Mucosa of descending colon (tissue), 3 donors: ENCODE results near the gene CNTNAP2. TPM values are rescaled to one million over a fixed set of nuclear protein-coding genes. Genes with fewer than 3 reads are reported as not detected.

ENCODE experiments used
- ATAC-seq: fragments of 200-7000 bp; cut with Tn5 transposase; one replicate; pipeline ENCODE4 v1.9.1; 2020; ENCODE audit warnings: mild to moderate bottlenecking, moderate library complexity
- DNase-seq, 3 donors: peaks; one replicate each; pipeline ENCODE4 v3.0.0-alpha.2; 2020
- H3K36me3 ChIP-seq: fragments of 200-600 bp; one replicate; pipeline ENCODE4 v1.8.0; 2021; ENCODE audit warnings: low read depth, mild to moderate bottlenecking
- H3K4me1 ChIP-seq: fragments of 200-600 bp; one replicate; pipeline ENCODE4 v1.8.0; 2021; ENCODE audit warnings: low read depth, mild to moderate bottlenecking
- H3K4me3 ChIP-seq: fragments of 200-600 bp; one replicate; pipeline ENCODE4 v1.8.0; 2021; ENCODE audit warnings: mild to moderate bottlenecking
- H3K9me3 ChIP-seq: fragments of 200-600 bp; one replicate; pipeline ENCODE4 v1.8.0; 2021; ENCODE audit warnings: mild to moderate bottlenecking
- CTCF ChIP-seq: fragments of 200-600 bp; IDR thresholded peaks from one replicate; pipeline ENCODE4 v1.8.0; 2022; ENCODE audit warnings: antibody characterized with exemption, mild to moderate bottlenecking
- intact Hi-C, 2 donors: fragments of 100-400 bp; cut with DNase I in 1 of 2; cut with micrococcal nuclease in 1 of 2; formaldehyde crosslinking; loops; one replicate each; pipeline versions ENCODE4 v1.11.0 to v1.11.1; 2022; cut with DNase I, micrococcal nuclease
- total RNA-seq, 3 donors: library from RNA; stranded (reverse); fragmentation: NEBNext Ultra II Directional in 2 of 3; extraction: Animal tissue kit (Norgen Biotek cat#: 25700) in 2 of 3; gene quantifications; one replicate each; pipeline versions ENCODE4 v1.2.1 to v1.2.4, GENCODE V29; 2021 to 2023
- donor health status: DM: no; HTN: no; CAD: no; lungs with moderate emphysema.
- donor health status: DM: no; HTN: no; CAD: no.
- donor health status: DM: no; HTN: yes; CAD: no.

The CNTNAP2 gene
- total RNA-seq, 3 donors from 2014 or later = 3.1 to 5.9 (median 4.2) TPM

DNA sequence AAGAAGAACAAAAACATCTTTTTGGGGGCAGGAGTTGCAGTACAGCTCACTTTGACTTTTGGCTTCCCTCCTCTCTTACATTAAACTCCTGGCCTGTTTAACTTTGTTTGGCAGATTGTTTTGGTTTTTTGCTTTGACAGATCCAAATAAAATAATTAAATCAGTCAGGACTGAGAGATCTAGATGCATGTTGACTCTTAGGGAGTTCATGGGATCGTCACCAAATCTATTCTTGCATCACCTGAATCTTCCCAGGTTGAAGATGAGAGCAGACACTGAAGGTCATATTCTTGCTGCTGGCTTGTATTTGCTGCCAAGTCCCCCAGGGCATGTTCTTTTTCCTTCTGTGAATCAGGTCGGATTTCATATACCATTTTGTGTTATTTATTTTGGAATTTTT lies 759.4 kb downstream of the CNTNAP2 start:
- no peak for ATAC-seq
- Histone ChIP-seq H3K4me3 (no peak overlapping the region), H3K4me1 (no peaks in the 10 kb centered on the region), H3K36me3 (no peaks in the 10 kb centered on the region), H3K9me3 (peaks cover 34% of the 10 kb centered on the region)
- DNase-seq = no peak
- TF ChIP-seq CTCF = no peak
- intact Hi-C loops = no loop called here

- peaks cover 32% of the 10 kb centered on the region for H3K9me3 ChIP-seq
- TF ChIP-seq CTCF = no peak
- H3K36me3 ChIP-seq = no peaks in the 10 kb centered on the region
- H3K4me3 ChIP-seq = no peak overlapping the region
- intact Hi-C loops = no loop called here
- DNase-seq = no peak
- no peaks in the 10 kb centered on the region for H3K4me1 ChIP-seq
- no peak for ATAC-seq
Observed at GRCh38 chr7:146876411-146876810, 759.8 kb downstream of the CNTNAP2 start.

GRCh38 chr7:146878901-146879300 lies 762.3 kb downstream of the CNTNAP2 start:
- peaks cover 47% of the 10 kb centered on the region for H3K9me3 ChIP-seq
- H3K4me1 ChIP-seq = no peaks in the 10 kb centered on the region
- no peak for ATAC-seq
- intact Hi-C loops = no loop called here
- TF ChIP-seq CTCF = no peak
- no peak overlapping the region for H3K4me3 ChIP-seq
- no peak for DNase-seq
- H3K36me3 ChIP-seq = no peaks in the 10 kb centered on the region

DNA sequence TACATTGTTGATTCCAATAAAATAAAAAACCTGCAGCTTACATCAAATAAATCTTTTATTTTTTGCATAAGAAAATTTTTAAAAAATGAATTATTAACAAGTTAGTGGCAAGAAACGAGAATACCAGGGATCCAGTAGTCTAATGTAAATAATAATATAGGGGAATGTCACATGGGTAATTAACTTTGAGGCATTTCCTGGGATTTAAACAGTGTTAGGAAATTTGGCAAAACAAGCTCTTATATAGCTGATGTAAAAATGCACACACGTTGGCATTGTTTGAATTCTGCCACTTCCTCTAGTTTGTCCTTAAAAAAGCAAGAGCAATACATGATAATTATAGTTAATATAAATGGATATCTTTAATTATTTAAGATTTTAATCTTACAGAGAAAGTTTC lies 768.6 kb downstream of the CNTNAP2 start:
- no peak for DNase-seq
- no peak for ATAC-seq
- H3K9me3 ChIP-seq = peaks cover 34% of the 10 kb centered on the region
- no peaks in the 10 kb centered on the region for H3K4me1 ChIP-seq
- intact Hi-C loops = no loop called here
- no peak overlapping the region for H3K4me3 ChIP-seq
- no peak for TF ChIP-seq CTCF
- H3K36me3 ChIP-seq = no peaks in the 10 kb centered on the region

GRCh38 chr7:146889806-146890555 lies 773.4 kb downstream of the CNTNAP2 start:
- no peaks in the 10 kb centered on the region for H3K36me3 ChIP-seq
- DNase-seq (no peak), ATAC-seq (no peak)
- intact Hi-C loops = no loop called here
- peaks cover 12% of the 10 kb centered on the region for H3K9me3 ChIP-seq
- no peak for TF ChIP-seq CTCF
- H3K4me3 ChIP-seq = no peak overlapping the region
- no peaks in the 10 kb centered on the region for H3K4me1 ChIP-seq
